ENCODE measurements around the gene SRRM4.

Gene SRRM4

GRCh38 chr12:119118625-119119024, 137.3 kb downstream of the SRRM4 start:
- in situ Hi-C loops (cut with HindIII; ENCODE audit: low pct_unique_long_range_greater_than_20kb, low sequenced_read_pairs), result no loop called here
- TF ChIP-seq JUND (IDR thresholded peaks at IDR 0.05; ENCODE audit: low read depth), result no peak
- DNase-seq (ENCODE audit: low read depth in 1 of 2, low spot score in 1 of 2), result peak in 1 of 2 experiments; percentile 29

GRCh38 chr12:119122047-119122446, 140.7 kb downstream of the SRRM4 start:
- TF ChIP-seq JUND (IDR thresholded peaks at IDR 0.05; ENCODE audit: low read depth), result no peak
- in situ Hi-C loops (cut with HindIII; ENCODE audit: low pct_unique_long_range_greater_than_20kb, low sequenced_read_pairs), result no loop called here
- DNase-seq (ENCODE audit: low read depth in 1 of 2, low spot score in 1 of 2), result no peak

- no peak for DNase-seq (ENCODE audit: low read depth in 1 of 2, low spot score in 1 of 2)
- no peak for TF ChIP-seq JUND (IDR thresholded peaks at IDR 0.05; ENCODE audit: low read depth)
- in situ Hi-C loops (cut with HindIII; ENCODE audit: low pct_unique_long_range_greater_than_20kb, low sequenced_read_pairs), result no loop called here
These were observed 141.4 kb downstream of the SRRM4 start for GRCh38 chr12:119122751-119123150.

- TF ChIP-seq JUND (IDR thresholded peaks at IDR 0.05; ENCODE audit: low read depth), result no peak
- in situ Hi-C loops (cut with HindIII; ENCODE audit: low pct_unique_long_range_greater_than_20kb, low sequenced_read_pairs), result no loop called here
- no peak for DNase-seq (ENCODE audit: low read depth in 1 of 2, low spot score in 1 of 2)
These were observed 147.2 kb downstream of the SRRM4 start for GRCh38 chr12:119128527-119128926.

GRCh38 chr12:119129827-119130434, 148.6 kb downstream of the SRRM4 start:
- TF ChIP-seq JUND (IDR thresholded peaks at IDR 0.05; ENCODE audit: low read depth), result no peak
- no peak for DNase-seq (ENCODE audit: low read depth in 1 of 2, low spot score in 1 of 2)
- in situ Hi-C loops (cut with HindIII; ENCODE audit: low pct_unique_long_range_greater_than_20kb, low sequenced_read_pairs), result no loop called here

- no peak for DNase-seq (ENCODE audit: low read depth in 1 of 2, low spot score in 1 of 2)
- no peak for TF ChIP-seq JUND (IDR thresholded peaks at IDR 0.05; ENCODE audit: low read depth)
- in situ Hi-C loops (cut with HindIII; ENCODE audit: low pct_unique_long_range_greater_than_20kb, low sequenced_read_pairs), result no loop called here
These were observed 149.2 kb downstream of the SRRM4 start for GRCh38 chr12:119130523-119130922.

- no peak for DNase-seq (ENCODE audit: low read depth in 1 of 2, low spot score in 1 of 2)
- TF ChIP-seq JUND (IDR thresholded peaks at IDR 0.05; ENCODE audit: low read depth), result no peak
- in situ Hi-C loops (cut with HindIII; ENCODE audit: low pct_unique_long_range_greater_than_20kb, low sequenced_read_pairs), result no loop called here
These were observed 153.1 kb downstream of the SRRM4 start for GRCh38 chr12:119134284-119135072.

GRCh38 chr12:119136811-119137410, 155.6 kb downstream of the SRRM4 start:
- no peak for DNase-seq (ENCODE audit: low read depth in 1 of 2, low spot score in 1 of 2)
- in situ Hi-C loops (cut with HindIII; ENCODE audit: low pct_unique_long_range_greater_than_20kb, low sequenced_read_pairs), result no loop called here
- no peak for TF ChIP-seq JUND (IDR thresholded peaks at IDR 0.05; ENCODE audit: low read depth)

GRCh38 chr12:119139448-119139847, 158.1 kb downstream of the SRRM4 start:
- TF ChIP-seq JUND (IDR thresholded peaks at IDR 0.05; ENCODE audit: low read depth), result no peak
- DNase-seq (ENCODE audit: low read depth in 1 of 2, low spot score in 1 of 2), result no peak
- in situ Hi-C loops (cut with HindIII; ENCODE audit: low pct_unique_long_range_greater_than_20kb, low sequenced_read_pairs), result no loop called here

- in situ Hi-C loops (cut with HindIII; ENCODE audit: low pct_unique_long_range_greater_than_20kb, low sequenced_read_pairs), result no loop called here
- DNase-seq (ENCODE audit: low read depth in 1 of 2, low spot score in 1 of 2), result no peak
- no peak for TF ChIP-seq JUND (IDR thresholded peaks at IDR 0.05; ENCODE audit: low read depth)
These were observed 164.0 kb downstream of the SRRM4 start for GRCh38 chr12:119145367-119145766.

- no peak for DNase-seq (ENCODE audit: low read depth in 1 of 2, low spot score in 1 of 2)
- no peak for TF ChIP-seq JUND (IDR thresholded peaks at IDR 0.05; ENCODE audit: low read depth)
- in situ Hi-C loops (cut with HindIII; ENCODE audit: low pct_unique_long_range_greater_than_20kb, low sequenced_read_pairs), result no loop called here
These were observed 166.6 kb downstream of the SRRM4 start for GRCh38 chr12:119147847-119148448.

GRCh38 chr12:119149270-119149669, 167.9 kb downstream of the SRRM4 start:
- DNase-seq (ENCODE audit: low read depth in 1 of 2, low spot score in 1 of 2), result no peak
- no peak for TF ChIP-seq JUND (IDR thresholded peaks at IDR 0.05; ENCODE audit: low read depth)
- in situ Hi-C loops (cut with HindIII; ENCODE audit: low pct_unique_long_range_greater_than_20kb, low sequenced_read_pairs), result no loop called here

Data from T47D (cell line).